SH-SY5Y (cell line): ENCODE measurements around the gene TIMM17A.

Source experiments
- GATA2 ChIP-seq: IDR thresholded peaks from 2 replicates; pipeline ENCODE4 v1.6.1; 2011; ENCODE audit warnings: mild to moderate bottlenecking, low read depth, low read length
- GATA3 ChIP-seq: IDR thresholded peaks from 2 replicates; pipeline ENCODE4 v1.6.1; 2011; ENCODE audit warnings: low read depth, mild to moderate bottlenecking, low read length, moderate library complexity

The TIMM17A gene

DNA sequence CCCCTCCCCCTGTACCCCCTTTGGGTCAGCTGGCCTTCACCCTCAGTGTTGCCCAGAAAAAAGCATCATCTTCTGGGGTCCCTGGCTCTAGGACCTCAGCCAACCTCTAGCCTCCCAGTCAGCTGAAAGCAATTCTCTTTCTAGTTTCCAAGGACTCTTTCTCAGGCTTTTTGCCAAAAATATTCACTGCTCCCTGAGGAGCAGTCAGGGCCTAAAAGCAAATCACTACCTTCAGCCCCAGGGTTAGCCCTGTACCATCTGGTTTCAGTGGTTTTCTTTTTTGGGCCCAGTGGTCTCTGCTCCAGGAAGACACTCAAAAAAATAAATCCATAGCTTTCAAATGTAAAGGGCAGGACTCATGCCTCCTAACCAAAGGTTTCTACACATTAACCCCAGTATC is 5.8 kb upstream of the TIMM17A start:
- no peak for TF ChIP-seq GATA3
- TF ChIP-seq GATA2, result no peak

DNA sequence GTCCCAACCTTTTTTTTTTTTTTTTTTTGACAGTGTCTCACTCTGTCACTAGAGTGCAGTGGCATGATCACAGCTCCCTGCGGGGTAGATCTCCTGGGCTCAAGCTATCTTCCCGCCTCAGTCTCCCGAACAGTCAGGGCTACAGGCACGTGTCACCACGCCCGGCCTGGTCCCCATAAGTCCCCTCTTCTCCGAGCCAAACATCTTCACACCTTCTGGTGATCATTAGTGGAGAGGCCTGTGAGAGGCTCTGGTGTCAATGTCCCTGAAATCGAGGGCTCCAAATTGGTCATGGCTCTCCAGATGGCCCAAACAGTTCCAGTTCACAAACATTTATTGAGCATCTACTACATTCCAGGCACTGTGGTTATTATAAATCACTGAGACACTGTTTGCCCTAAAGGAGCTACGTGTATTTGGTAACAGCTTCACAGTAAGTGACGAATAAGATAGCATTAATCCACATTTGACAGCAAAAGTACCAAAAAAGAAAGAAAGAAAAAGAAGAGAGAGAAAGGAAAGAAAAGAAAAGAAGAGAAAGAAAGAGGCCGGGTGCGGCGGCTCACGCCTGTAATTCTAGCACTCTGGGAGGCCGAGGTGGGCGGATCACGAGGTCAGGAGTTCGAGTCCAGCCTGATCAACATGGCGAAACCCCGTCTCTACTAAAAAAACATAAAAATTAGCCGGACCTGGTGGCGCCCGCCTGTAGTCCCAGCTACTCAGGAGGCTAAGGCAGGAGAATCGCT is 867 bp upstream of the TIMM17A start:
- no peak for TF ChIP-seq GATA3
- no peak for TF ChIP-seq GATA2

DNA sequence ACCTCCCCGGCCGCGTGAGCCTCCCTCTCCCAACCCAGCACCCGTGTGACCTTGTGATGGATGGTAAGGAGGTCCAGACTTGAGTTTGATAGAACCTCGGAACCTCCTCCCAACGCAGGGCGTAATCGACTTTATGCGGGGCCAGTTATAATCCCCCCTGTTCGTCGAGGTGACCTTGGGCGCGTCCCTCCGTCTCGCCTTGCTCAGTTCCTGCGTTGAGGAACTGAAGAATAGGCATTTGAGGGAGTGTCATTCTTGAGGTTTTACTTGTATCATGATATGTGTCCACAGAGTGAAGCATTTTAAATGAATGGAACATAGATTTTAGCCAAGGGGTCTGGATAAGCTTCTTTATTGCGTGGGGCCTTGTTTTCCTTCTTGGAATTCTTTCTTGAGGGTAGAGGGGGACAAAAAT is 433 bp downstream of the TIMM17A start:
- no peak for TF ChIP-seq GATA3
- no peak for TF ChIP-seq GATA2

DNA sequence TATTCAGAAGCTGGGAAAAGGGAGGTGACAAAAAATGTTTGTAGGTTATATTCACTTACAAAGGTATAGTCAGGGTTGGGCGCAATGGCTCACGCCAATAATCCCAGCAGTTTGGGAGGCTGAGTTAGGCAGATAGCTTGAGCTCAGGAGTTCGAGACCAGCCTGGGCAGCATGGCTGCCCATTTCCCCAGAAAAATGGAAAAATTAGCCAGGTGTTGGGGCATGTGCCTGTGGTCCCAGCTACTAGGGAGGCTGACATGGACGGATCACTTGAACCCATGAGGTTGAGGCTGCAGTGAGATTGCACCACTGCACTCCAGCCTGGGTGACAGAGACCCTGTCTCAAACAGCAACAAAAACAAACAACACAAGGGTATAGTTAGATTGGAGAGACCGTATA is 3.0 kb downstream of the TIMM17A start:
- TF ChIP-seq GATA3 (no peak), GATA2 (no peak)

DNA sequence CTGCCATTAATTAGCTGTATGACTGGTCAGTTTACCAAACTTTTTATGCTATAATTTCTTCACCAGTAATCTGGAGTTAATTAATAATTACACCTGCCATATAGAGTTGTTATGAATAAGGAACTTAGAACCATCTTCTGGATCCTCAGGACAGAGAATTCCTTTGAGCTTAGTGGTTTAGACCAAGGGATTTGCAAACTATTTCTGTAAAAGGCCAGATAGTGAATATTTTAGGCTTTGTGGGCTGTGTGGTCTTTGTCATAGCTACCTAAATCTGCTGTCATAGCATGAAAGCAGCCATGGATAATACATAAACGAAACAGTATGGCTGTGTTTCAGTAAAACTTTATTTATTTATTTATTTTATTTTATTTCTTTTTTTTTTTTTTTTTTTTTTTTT is 9.0 kb downstream of the TIMM17A start:
- TF ChIP-seq GATA2, result no peak
- TF ChIP-seq GATA3, result no peak

DNA sequence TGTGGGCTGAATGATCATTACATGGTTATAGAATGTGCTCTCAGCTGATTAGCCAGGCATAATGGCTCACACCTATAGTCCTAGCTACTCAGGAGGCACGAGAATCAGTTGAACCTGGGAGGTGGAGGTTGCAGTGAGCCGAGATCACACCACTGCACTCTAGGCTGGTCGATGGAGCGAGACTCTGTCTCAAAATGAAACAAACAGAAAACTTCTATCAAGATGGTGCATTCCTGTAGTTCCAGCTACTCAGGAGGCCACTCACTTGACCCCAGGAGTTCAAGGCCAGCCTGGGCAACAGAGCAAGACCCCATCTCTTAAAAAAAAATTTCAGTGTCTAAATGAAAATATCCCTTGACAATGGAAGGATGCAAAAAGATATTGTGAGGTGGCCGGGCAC is 10.9 kb downstream of the TIMM17A start:
- TF ChIP-seq GATA3 (no peak), GATA2 (no peak)

DNA sequence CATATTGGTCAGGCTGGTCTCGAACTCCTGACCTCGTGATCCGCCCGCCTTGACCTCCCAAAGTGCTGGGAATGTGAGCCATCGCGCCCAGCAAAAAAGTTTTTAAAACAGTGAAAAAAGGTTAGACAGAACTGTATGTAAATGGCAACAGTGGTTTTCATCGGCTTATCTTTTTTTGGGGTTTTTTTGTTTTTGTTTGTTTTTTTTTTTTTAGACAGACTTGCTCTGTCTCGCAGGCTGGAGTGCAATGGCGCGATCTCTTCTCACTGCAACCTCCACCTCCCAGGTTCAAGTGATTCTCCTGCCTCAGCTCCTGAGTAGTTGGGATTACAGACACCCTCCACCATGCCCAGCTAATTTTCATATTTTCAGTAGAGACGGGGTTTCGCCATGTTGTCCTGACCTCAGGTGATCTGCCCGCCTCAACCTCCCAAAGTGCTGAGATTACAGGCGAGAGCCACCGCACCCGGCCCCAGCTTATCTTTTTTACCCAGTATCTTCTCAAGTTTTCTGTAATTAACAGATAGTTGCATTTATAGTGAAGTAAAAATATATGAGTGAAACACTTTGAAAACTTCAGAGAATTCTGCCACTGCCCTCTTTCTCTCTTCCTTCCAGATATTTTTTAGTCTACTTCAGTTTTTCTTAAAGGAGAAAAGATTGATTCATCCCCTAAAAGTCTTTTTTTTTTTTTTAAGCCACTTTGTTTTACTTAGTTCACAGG is 13.1 kb downstream of the TIMM17A start:
- TF ChIP-seq GATA2, result no peak
- TF ChIP-seq GATA3, result no peak

DNA sequence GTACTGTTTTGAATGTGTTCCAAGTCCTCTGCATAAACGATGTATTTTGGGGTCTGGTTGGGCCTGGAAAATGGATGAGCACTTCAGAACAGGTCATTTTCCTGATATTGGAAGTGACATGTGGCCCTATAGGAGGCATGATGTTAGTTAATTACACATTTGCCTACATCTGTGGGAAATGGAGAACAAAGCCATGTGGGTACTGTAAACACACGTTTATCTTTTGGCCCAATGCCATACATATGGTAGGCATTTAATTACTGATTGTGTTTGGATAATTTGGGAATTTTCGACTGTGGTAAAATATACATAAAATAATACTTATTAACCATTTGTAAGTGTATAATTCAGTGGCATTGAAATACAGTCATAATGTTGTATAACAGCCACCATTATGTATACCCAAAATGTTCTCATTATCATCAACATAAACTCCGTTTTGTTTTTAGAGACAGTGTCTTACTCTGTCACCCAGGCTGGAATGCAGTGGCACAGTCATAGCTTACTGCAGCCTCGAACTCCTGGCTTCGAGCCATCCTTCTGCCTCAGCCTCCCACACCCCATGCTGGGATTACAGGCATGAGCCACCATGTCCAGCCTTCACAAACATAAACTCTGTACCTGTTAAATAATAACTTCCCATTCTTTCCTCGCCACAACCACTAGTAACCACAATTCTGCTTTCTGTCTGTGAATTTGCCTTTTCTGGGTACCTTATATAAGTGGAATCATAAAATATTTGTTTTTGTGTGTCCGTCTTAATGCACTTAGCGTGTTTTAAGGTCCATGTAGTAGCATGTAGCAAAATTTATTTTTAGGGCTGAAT is 15.2 kb downstream of the TIMM17A start:
- TF ChIP-seq GATA2 (peak; percentile 64), GATA3 (peak; percentile 82)

DNA sequence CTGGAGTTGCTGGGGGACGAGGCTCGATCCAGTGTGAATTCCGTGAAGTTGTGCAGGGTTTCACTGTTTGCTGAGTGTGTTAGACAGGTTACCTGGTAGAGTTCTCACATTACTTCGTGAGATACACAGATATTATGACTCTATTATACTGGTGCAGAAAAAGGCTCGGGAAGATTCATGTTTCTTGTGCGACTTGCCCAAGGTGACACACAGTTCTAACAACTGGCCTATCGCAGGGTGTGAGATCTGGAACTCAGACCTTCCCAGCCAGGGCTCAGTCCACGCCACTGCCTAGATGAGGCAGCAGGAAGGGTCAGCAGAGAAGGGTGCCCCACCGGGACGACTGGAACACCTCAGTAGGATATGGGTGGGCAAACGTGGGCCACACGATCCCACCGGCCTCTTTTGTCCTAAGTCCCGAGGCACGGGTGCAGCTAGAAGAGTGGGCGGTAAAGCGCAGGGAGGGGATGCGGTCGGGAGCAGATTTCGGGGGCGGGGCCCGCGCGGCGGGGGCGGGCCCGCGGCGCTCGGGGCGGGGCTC is 26.8 kb downstream of the TIMM17A start:
- TF ChIP-seq GATA3, result no peak
- TF ChIP-seq GATA2, result no peak

DNA sequence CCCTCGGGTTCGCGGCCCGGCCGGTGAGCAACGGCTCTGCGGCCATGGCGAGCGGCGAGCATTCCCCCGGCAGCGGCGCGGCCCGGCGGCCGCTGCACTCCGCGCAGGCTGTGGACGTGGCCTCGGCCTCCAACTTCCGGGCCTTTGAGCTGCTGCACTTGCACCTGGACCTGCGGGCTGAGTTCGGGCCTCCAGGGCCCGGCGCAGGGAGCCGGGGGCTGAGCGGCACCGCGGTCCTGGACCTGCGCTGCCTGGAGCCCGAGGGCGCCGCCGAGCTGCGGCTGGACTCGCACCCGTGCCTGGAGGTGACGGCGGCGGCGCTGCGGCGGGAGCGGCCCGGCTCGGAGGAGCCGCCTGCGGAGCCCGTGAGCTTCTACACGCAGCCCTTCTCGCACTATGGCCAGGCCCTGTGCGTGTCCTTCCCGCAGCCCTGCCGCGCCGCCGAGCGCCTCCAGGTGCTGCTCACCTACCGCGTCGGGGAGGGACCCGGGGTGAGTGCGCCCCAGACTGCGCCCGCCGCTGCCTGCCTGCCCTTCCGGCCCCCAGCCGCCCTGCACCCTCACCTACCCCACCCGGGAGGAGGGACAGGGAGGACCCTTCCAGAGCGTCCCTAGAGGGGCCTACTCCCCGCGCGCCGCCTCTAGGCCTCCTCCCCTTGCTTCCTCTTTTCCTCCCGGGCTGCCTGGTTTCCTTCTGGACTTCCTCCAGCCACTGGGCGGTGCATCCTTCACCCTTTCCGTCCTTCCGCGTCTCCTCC is 27.5 kb downstream of the TIMM17A start, which contains the start of gene RNPEP:
Gene RNPEP, plus strand, starts transcription at position 26 of the 757 bp plus-strand sequence. Its CDS starts 19 bp downstream, at position 45.
- TF ChIP-seq GATA3 (no peak), GATA2 (no peak; the same call in 1 of the 2 replicates)

DNA sequence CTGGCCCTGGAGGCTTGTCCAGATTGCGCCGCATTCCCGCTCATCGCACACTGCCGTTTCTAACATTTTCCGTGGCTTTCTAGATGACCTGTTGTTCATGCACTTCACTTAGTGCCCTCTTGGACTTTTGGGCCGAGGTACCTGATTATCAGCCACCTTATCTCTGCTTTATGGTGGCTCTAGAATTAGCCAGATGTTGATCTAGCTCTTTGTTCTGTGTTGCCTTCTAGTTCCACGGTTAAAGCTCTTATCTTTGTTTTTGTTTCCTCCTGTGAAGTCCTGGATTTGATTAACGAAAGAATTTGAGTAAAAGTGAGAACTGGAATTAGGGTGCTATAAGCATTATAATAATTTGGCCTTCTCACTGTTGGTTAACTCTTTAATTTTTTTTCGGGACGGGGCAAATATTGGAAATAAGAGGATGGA is 28.1 kb downstream of the TIMM17A start:
- TF ChIP-seq GATA2, result peak; percentile 63
- TF ChIP-seq GATA3, result peak; percentile 17; the same call in 1 of the 2 replicates

DNA sequence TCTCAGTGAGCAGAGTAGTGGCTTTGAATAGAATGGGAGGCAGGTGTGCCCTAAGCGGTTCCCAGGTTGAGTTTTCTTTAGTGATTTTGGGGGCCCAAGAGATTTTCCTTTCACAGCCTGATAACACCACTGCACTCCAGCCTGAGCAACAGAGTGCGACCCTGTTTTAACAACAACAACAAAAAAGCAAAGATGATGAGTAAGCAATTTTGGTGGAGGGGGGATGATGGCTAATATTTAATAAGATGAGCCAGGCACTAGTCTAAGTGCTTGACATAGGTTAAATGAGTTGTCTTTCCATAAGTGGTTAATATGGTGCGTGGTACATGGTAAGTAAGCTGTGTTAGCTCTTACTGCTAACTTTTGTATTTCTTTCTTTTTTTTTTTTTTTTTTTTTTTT is 29.1 kb downstream of the TIMM17A start:
- TF ChIP-seq GATA2 (no peak), GATA3 (no peak)

DNA sequence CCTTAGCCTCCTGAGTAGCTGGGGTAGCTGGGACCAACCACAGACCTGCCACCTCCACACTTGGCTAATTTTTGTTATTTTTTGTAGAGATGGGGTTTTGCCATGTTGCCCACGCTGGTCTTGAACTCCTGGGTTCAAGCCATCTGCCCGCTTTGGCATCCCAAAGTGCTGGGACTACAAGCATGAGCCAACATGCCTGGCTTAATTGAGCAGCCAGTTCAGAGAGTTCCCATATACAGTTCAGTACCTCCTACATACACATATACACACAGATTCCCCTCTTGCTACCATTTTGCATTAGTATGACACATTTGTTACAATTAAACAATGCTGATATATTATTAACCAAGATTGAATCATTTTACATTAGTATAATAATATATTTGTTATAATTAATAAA is 30.1 kb downstream of the TIMM17A start:
- TF ChIP-seq GATA2 (no peak), GATA3 (no peak)
